HepG2 (cell line): ENCODE data around the gene NEAT1. TPM values are rescaled to one million over a fixed set of nuclear protein-coding genes. Genes with fewer than 3 reads are reported as not detected.

Experiments used
- ATF7-NPFF ChIP-seq: sonication (generic); formaldehyde crosslinking; IDR thresholded peaks from 2 replicates; pipeline ENCODE4 v1.8.1; 2023; ENCODE audit warnings: mild to moderate bottlenecking, low read depth, missing genetic modification reagents, moderate library complexity
- EHMT2 ChIP-seq: fragments of 200-600 bp; sonication (generic); IDR thresholded peaks from 2 replicates; pipeline ENCODE4 v1.7.0; 2017; ENCODE audit warnings: antibody characterized with exemption, low read depth, low read length, borderline replicate concordance
- ETV5 ChIP-seq: IDR thresholded peaks from 2 replicates; pipeline ENCODE4 v1.6.1; 2018; ENCODE audit warnings: missing biosample characterization, missing genetic modification reagents, inconsistent platforms, borderline replicate concordance
- GZF1 ChIP-seq: sonication (generic); formaldehyde crosslinking; IDR thresholded peaks from 2 replicates; pipeline ENCODE4 v1.5.1; 2020; ENCODE audit warnings: mild to moderate bottlenecking, missing genetic modification reagents
- HOXA7 ChIP-seq: sonication (generic); formaldehyde crosslinking; IDR thresholded peaks from 2 replicates; pipeline ENCODE4 v1.8.1; 2022; ENCODE audit warnings: mild to moderate bottlenecking, missing genetic modification reagents, moderate library complexity
- MATR3 ChIP-seq: sonication (generic); formaldehyde crosslinking; IDR thresholded peaks from 2 replicates; pipeline ENCODE4 v1.4.0; 2020; ENCODE audit warnings: missing genetic modification reagents
- PREB ChIP-seq: sonication (generic); formaldehyde crosslinking; IDR thresholded peaks from 2 replicates; pipeline ENCODE4 v1.4.0; 2020; ENCODE audit warnings: missing genetic modification reagents
- SETDB1 ChIP-seq: sonication (generic); formaldehyde crosslinking; IDR thresholded peaks from 2 replicates; pipeline ENCODE4 v1.5.1; 2020; ENCODE audit warnings: missing genetic modification reagents, mild to moderate bottlenecking, borderline replicate concordance
- SIN3B ChIP-seq: fragments of 150-350 bp; IDR thresholded peaks from 2 replicates; pipeline ENCODE4 v1.6.1; 2014; ENCODE audit warnings: low read length
- SP140L ChIP-seq: sonication (generic); formaldehyde crosslinking; IDR thresholded peaks from 2 replicates; pipeline ENCODE4 v1.4.0; 2020; ENCODE audit warnings: missing genetic modification reagents, borderline replicate concordance
- TCF12 ChIP-seq, 2 experiments: fragments of 450-650 bp in 1 of 2; sonication (generic) in 1 of 2; formaldehyde crosslinking in 1 of 2; IDR thresholded peaks; 2 replicates each; pipeline versions ENCODE4 v1.6.1 to v1.8.0; 2017 to 2022; ENCODE audit warnings: antibody characterized with exemption in 1 of 2, mild to moderate bottlenecking in 1 of 2, missing genetic modification reagents in 1 of 2, moderate library complexity in 1 of 2
- THAP11 ChIP-seq: IDR thresholded peaks from 2 replicates; pipeline ENCODE4 v1.6.1; 2016; ENCODE audit warnings: missing biosample characterization, missing genetic modification reagents
- XRCC5 ChIP-seq: fragments of 200-400 bp; formaldehyde crosslinking; optimal IDR thresholded peaks from 2 replicates; pipeline ENCODE3; 2017; ENCODE audit warnings: mild to moderate bottlenecking, low read length
- YEATS2 ChIP-seq: sonication (generic); formaldehyde crosslinking; IDR thresholded peaks from 2 replicates; pipeline ENCODE4 v1.4.0; 2020; ENCODE audit warnings: missing genetic modification reagents, borderline replicate concordance
- ZNF10 ChIP-seq: sonication (generic); formaldehyde crosslinking; IDR thresholded peaks from 2 replicates; pipeline ENCODE4 v1.4.0; 2020; ENCODE audit warnings: mild to moderate bottlenecking, low read depth, missing genetic modification reagents, borderline replicate concordance
- ZNF180 ChIP-seq: sonication (generic); formaldehyde crosslinking; IDR thresholded peaks from 2 replicates; pipeline ENCODE4 v1.4.0; 2020; ENCODE audit warnings: low read depth, missing genetic modification reagents, borderline replicate concordance
- ZNF205 ChIP-seq: IDR thresholded peaks from 2 replicates; pipeline ENCODE4 v1.6.1; 2018; ENCODE audit warnings: missing biosample characterization, missing genetic modification reagents
- ZNF263 ChIP-seq: sonication (generic); formaldehyde crosslinking; IDR thresholded peaks from 2 replicates; pipeline ENCODE4 v1.4.0; 2020; ENCODE audit warnings: missing genetic modification reagents
- ZNF564 ChIP-seq: sonication (generic); formaldehyde crosslinking; IDR thresholded peaks from 2 replicates; pipeline ENCODE4 v1.8.1; 2023; ENCODE audit warnings: mild to moderate bottlenecking, missing genetic modification reagents
- ZNF614 ChIP-seq: IDR thresholded peaks from 2 replicates; pipeline ENCODE4 v1.6.1; 2018; ENCODE audit warnings: missing biosample characterization, missing genetic modification reagents, inconsistent platforms, borderline replicate concordance
- ZNF639 ChIP-seq: conservative IDR thresholded peaks from 2 replicates; pipeline ENCODE4 v1.6.1; 2018; ENCODE audit warnings: missing genetic modification reagents
- polyA plus RNA-seq, 8 experiments: library from polyadenylated mRNA; depleted of rRNA in 3 of 8; stranded (reverse) in 7 of 8; unstranded in 1 of 8; fragments of >200 nt; fragmentation: Illumina TruSeq in 4 of 8; extraction: Trizol in 4 of 8; gene quantifications; 2 replicates each; pipeline versions ENCODE4 v1.2.1 to v1.2.3, GENCODE V29; 2011 to 2016; ENCODE audit warnings: low read depth in 4 of 8, missing spikeins in 1 of 8, mixed read lengths in 1 of 8; ENCODE audit not compliant: insufficient read depth in 1 of 8
- total RNA-seq, 5 experiments: library from RNA; depleted of rRNA; stranded (reverse); fragments of >200 nt; fragmentation: Illumina TruSeq; extraction: Trizol; gene quantifications; 2 replicates each; pipeline ENCODE4 v1.2.3, GENCODE V29; 2016; ENCODE audit warnings: low read depth in 1 of 5
- TF ChIP-seq, protein P1 (sequence below): IDR thresholded peaks from 2 replicates; pipeline ENCODE4 v1.6.1; 2016; ENCODE audit warnings: missing compliant biosample characterization, missing genetic modification reagents, borderline replicate concordance
- TF ChIP-seq, protein P2 (sequence below): sonication (generic); formaldehyde crosslinking; IDR thresholded peaks from 2 replicates; pipeline ENCODE4 v1.4.0; 2020; ENCODE audit warnings: mild to moderate bottlenecking, missing genetic modification reagents, borderline replicate concordance
- TF ChIP-seq, protein P3 (sequence below): sonication (generic); formaldehyde crosslinking; IDR thresholded peaks from 2 replicates; pipeline ENCODE4 v1.8.1; 2023; ENCODE audit warnings: mild to moderate bottlenecking, missing genetic modification reagents, borderline replicate concordance

NEAT1 gene
- total and polyA plus RNA-seq, 2 of the 13 experiments (the other 11 are each of a cell fraction or from before 2014, with no cell fraction given) = 20.5 to 41.2 TPM

DNA sequence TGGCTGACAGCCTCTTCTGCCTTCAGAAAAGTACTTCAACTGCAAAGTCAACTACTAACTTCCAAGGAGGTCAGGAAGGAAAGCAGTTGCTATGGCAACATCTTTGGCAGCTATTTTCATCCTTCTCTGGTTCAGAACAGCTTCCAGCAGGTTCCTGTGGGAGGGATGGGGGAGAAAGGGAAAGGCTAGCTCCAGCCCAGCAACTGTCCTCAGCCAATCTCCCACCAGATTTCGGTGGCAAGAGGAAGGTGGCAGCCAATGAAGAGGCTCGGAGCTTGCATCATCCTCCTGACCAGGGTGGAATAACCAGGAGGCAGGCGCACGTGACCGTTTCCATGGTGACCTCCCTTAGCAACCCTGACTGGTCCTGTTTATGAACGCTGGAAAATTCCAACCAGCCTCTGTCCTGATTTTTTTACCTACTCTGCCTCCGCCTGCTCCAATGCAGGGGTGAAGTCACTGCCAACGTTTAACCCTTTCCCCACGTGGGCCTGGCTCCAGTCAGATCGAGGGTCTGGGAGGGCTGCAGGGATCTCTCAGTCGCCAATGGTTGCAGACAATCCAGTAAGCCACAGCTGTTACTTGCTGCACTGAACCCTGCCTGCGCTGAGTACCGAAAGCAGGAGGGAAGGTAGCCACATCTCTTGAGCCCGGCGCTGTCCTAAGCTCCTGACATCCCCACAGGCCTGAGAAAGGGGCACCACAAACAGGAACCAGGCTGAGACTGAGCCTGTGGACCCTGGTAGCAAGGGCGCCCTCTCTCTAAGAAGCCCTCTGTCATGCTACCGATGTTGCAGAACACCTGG lies 65.1 kb downstream of the NEAT1 start (continued):
- no peak for TF ChIP-seq ZNF10 (CRISPR knock-in tag)
- TF ChIP-seq, protein P1, sequence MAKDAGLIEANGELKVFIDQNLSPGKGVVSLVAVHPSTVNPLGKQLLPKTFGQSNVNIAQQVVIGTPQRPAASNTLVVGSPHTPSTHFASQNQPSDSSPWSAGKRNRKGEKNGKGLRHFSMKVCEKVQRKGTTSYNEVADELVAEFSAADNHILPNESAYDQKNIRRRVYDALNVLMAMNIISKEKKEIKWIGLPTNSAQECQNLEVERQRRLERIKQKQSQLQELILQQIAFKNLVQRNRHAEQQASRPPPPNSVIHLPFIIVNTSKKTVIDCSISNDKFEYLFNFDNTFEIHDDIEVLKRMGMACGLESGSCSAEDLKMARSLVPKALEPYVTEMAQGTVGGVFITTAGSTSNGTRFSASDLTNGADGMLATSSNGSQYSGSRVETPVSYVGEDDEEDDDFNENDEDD (CRISPR knock-in tag) = peak; percentile 74; the same call in 1 of the 2 replicates
- TF ChIP-seq ETV5 (CRISPR knock-in tag) = peak; percentile 27; the same call in 1 of the 2 replicates
- TF ChIP-seq ZNF614 (CRISPR knock-in tag) = peak; percentile 49; the same call in 1 of the 2 replicates
- no peak for TF ChIP-seq TCF12 (IDR thresholded peaks at IDR 0.05)
- no peak; the same call in 1 of the 2 replicates for TF ChIP-seq TCF12 (CRISPR knock-in tag; IDR thresholded peaks at IDR 0.05)
- TF ChIP-seq ZNF180 (CRISPR knock-in tag) = no peak
- TF ChIP-seq SETDB1 (CRISPR knock-in tag) = no peak
- no peak for TF ChIP-seq ZNF205 (CRISPR knock-in tag)
- no peak for TF ChIP-seq PREB (CRISPR knock-in tag)
- no peak for TF ChIP-seq GZF1 (CRISPR knock-in tag)
- TF ChIP-seq MATR3 = no peak
- TF ChIP-seq SP140L (CRISPR knock-in tag) = 0 out of 2 replicates have a peak, but pooled peaks have one; percentile 30
- TF ChIP-seq EHMT2 = no peak
- TF ChIP-seq SIN3B = no peak
- TF ChIP-seq ZNF564 (CRISPR knock-in tag) = no peak
- TF ChIP-seq ATF7-NPFF (CRISPR knock-in tag) = 0 out of 2 replicates have a peak, but pooled peaks have one; percentile 18
- TF ChIP-seq THAP11 (CRISPR knock-in tag) = peak; percentile 48; the same call in 1 of the 2 replicates
- TF ChIP-seq HOXA7 (CRISPR knock-in tag) = no peak
- no peak for TF ChIP-seq ZNF639 (CRISPR knock-in tag)
- no peak for TF ChIP-seq ZNF263 (CRISPR knock-in tag)
- TF ChIP-seq XRCC5 = no peak
- TF ChIP-seq, protein P2, sequence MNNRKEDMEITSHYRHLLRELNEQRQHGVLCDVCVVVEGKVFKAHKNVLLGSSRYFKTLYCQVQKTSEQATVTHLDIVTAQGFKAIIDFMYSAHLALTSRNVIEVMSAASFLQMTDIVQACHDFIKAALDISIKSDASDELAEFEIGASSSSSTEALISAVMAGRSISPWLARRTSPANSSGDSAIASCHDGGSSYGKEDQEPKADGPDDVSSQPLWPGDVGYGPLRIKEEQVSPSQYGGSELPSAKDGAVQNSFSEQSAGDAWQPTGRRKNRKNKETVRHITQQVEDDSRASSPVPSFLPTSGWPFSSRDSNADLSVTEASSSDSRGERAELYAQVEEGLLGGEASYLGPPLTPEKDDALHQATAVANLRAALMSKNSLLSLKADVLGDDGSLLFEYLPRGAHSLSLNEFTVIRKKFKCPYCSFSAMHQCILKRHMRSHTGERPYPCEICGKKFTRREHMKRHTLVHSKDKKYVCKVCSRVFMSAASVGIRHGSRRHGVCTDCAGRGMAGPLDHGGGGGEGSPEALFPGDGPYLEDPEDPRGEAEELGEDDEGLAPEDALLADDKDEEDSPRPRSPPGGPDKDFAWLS (CRISPR knock-in tag) = no peak
- peak; percentile 24; the same call in 1 of the 2 replicates for TF ChIP-seq YEATS2 (CRISPR knock-in tag)
- TF ChIP-seq, protein P3, sequence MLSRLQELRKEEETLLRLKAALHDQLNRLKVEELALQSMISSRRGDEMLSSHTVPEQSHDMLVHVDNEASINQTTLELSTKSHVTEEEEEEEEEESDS (CRISPR knock-in tag) = no peak
